GM19043 (cell line): Measurements from ENCODE around the gene HLA-E.

Source experiments
- ATAC-seq: cut with Tn5 transposase; IDR thresholded peaks from one replicate; pipeline ENCODE4 v1.9.1; 2021; ENCODE audit warnings: low read depth; ENCODE audit not compliant: unreplicated experiment

The HLA-E gene

DNA sequence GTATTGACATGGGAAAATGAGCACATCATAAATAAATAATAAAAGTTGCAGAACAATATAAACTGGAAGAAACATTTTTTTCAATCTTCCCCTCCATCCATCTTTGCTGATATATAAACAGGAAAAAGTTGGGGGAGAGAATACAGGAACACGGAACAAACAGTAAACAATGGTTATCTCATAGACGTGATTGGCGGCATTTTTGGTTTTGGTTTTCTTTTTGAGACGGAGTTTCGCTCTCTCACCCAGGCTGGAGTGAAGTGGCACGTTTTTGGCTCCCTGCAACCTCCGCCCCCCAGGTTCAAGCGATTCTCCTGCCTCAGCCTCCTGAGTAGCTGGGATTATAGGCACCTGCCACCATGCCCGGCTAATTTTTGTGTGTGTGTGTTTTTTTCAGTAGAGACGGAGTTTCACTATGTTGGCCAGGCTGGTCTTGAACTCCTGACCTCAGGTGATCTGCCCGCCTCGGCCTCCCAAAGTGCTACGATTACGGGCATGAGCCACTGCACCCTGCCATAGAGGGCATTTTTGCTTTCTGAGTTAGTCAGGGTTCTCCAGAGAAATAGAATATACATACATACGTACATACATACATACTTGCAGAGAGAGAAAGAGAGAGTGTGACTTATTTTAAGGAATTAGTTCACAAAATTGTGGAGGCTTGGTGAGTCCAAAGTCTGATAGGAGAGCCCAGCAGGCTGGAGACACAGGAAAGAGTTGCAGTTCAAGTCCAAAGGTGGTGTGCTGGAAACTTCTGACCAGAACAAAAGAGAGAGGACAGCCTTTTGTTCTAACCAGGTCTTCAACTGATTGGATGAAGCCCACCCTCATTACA is 44.4 kb downstream of the HLA-E start:
- no peak for ATAC-seq

DNA sequence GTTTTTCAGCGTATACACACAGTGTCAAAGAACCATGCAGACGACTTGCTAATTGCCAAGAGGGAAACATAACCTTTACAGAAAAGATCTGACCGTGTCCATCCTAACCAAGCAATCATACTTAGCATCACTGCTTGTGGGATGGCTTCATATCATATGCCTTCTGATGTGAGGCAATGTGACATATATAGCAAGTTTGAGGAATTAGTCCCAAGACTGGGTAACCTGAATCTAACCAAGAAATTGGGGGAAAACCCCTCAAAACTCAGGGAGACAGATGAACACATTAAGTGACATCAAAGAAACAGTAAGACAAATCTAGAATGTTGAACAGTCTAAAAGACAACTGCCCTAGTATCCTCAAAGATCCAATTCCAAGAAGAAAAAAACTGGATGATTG is 48.6 kb downstream of the HLA-E start:
- no peak for ATAC-seq

DNA sequence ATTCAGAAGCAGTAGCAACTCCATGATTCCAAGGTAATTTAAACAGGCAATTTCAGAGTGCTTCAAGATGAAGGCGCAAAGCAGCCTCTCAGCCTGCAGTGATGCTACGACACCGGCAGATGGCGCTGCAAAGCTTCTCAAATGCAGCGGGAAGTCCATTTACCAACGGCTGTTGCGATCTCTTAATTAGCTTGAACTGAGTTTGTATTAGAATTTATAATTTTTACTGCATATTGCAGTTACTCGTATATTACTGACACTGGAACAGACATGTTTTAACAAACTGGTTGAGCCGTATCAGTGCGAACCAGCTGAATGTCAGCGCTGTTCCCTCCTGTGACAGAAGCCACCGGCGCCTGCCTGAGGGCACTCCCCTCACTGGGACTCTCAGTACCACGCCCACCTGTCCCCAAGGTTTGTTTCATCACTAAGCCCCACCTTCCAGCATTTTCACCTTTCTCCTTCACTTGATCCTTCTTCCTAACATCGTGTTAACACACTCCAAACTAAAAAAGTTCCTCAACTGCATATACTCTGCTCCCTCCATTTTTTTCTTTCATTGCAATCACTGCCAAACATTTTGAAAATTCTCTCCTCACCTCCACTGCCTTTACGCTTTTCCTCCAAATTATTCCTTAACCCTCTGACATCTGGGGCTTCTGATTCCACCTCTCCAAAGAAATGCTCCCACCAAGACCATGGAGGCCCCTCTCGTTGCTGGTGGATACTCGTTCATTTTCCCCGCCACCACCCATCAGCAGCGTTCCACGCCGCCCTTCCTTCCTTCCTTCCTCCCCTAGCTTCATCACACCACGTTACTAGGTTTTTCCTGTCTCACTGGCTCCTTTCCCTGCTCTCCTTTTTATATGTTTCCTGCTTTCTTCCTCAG is 52.5 kb downstream of the HLA-E start:
- no peak for ATAC-seq

DNA sequence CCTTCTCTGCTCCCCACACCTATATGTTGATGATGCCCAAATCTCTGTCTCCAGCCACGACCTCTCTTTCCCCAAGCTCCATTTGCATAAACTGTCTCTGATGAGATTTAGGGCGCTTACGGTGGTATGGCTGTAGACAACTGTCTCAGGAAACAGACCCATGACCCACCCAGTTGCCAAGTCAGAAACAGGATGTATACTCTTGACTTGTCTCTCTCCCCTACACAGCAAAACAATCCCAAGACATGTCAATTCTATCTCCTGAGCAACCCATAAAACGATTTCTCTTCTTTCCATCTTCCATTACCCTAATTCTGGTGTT is 53.1 kb downstream of the HLA-E start:
- no peak for ATAC-seq

DNA sequence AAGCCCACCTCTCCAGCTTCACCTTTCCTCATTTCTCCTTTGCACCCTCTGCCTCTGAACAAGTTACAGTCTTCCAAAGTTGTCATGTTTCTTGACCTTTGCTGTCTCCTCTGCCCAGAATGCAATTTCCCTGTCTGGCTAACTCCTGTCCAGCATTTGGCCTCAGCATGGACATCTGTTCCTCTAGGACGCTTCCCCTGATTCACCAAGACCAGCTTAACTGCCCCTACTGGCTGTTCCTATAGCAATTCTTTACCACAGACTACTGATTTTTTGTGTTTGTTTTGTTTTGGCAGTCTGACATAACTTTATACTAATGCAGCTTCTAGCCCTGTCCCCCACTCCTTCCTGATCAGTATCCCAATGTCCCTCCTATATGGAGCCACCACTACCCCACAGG is 53.6 kb downstream of the HLA-E start:
- no peak for ATAC-seq
